GM12878 (cell line): ENCODE data around the gene UTP11. TPM values are rescaled to one million over a fixed set of nuclear protein-coding genes. Genes with fewer than 3 reads are reported as not detected.

Source experiments
- ATAC-seq: fragments of 200-7000 bp; cut with Tn5 transposase; 3 replicates; pipeline ENCODE4 v1.9.1; 2020; ENCODE audit warnings: mild to moderate bottlenecking, moderate library complexity
- BruUV-seq: library from RNA; stranded (reverse); fragments of 400-500 nt; replicated peaks from 2 replicates; lab custom pipeline; 2021; lab: Mats Ljungman, UMichigan
- CTCF ChIA-PET: fragments of 300-600 bp; sonication (Branson Sonifier 250); formaldehyde crosslinking; extraction: SDS; loops from one replicate; lab custom pipeline; 2021; ENCODE audit warnings: inconsistent platforms; lab: Yijun Ruan, JAX
- POLR2A ChIA-PET: fragments of 350-600 bp; formaldehyde crosslinking; extraction: SDS; loops from one replicate; lab custom pipeline; 2021; ENCODE audit warnings: inconsistent platforms; lab: Charles Lee
- RAD21 ChIA-PET: fragments of 300-600 bp; sonication (Branson Sonifier 250); formaldehyde crosslinking; loops from one replicate; lab custom pipeline; 2023; ENCODE audit warnings: antibody characterized with exemption; ENCODE audit not compliant: unreplicated experiment; lab: Charles Lee
- SMC1A ChIA-PET: fragments of 300-600 bp; sonication (Branson Sonifier 250); formaldehyde crosslinking; loops from one replicate; lab custom pipeline; 2023; ENCODE audit not compliant: unreplicated experiment, uncharacterized antibody; lab: Charles Lee
- DNase-seq: peaks from one replicate; pipeline ENCODE4 v3.0.0-alpha.2; 2011; ENCODE audit warnings: low read depth, low spot score
- FAIRE-seq: peaks from 3 replicates; lab custom pipeline; 2011; peaks lifted over from hg19 to GRCh38; lab: Jason Lieb, UNC
- H2AFZ ChIP-seq: 2 replicates; pipeline ENCODE4 v1.6.0; 2011; ENCODE audit warnings: low read depth, low read length, control low read depth; ENCODE audit not compliant: control insufficient read depth
- H3K27ac ChIP-seq: 2 replicates; pipeline ENCODE4 v1.5.1; 2011; ENCODE audit warnings: control low read depth; ENCODE audit not compliant: control insufficient read depth, insufficient read depth
- H3K27me3 ChIP-seq, 2 experiments: replicated peaks in 1 of 2; 2 replicates each; pipeline versions ENCODE4 v1.6.0 to v1.6.1; 2011; ENCODE audit warnings: low read length in 1 of 2; ENCODE audit not compliant: control insufficient read depth in 2 of 2, insufficient read depth in 2 of 2
- H3K36me3 ChIP-seq, 2 experiments: 2 replicates each; pipeline ENCODE4 v1.5.1; 2011; ENCODE audit warnings: low read length in 1 of 2; ENCODE audit not compliant: control insufficient read depth in 2 of 2, insufficient read depth in 2 of 2
- H3K4me1 ChIP-seq: 2 replicates; pipeline ENCODE4 v1.6.1; 2011; ENCODE audit warnings: mild to moderate bottlenecking, low read length, moderate library complexity, mixed read lengths; ENCODE audit not compliant: control insufficient read depth, insufficient read depth
- H3K4me2 ChIP-seq: 2 replicates; pipeline ENCODE4 v1.6.0; 2011; ENCODE audit warnings: control low read depth; ENCODE audit not compliant: control insufficient read depth, insufficient read depth
- H3K4me3 ChIP-seq: fragments of 200-600 bp; sonication (generic); 2 replicates; pipeline ENCODE4 v1.5.1; 2016
- H3K79me2 ChIP-seq: 2 replicates; pipeline ENCODE4 v1.6.0; 2011; ENCODE audit warnings: low read length; ENCODE audit not compliant: control insufficient read depth, insufficient read depth
- H3K9ac ChIP-seq: 2 replicates; pipeline ENCODE4 v1.8.0; 2011; ENCODE audit warnings: low read length, control low read depth, mixed read lengths; ENCODE audit not compliant: control insufficient read depth, insufficient read depth
- H3K9me3 ChIP-seq: replicated peaks from 3 replicates; pipeline ENCODE4 v1.5.1; 2011; ENCODE audit warnings: mild to moderate bottlenecking, low read length; ENCODE audit not compliant: control insufficient read depth, insufficient read depth
- H4K20me1 ChIP-seq: 2 replicates; pipeline ENCODE4 v1.6.0; 2011; ENCODE audit not compliant: control insufficient read depth, insufficient read depth
- ASH2L ChIP-seq: fragments of 300-600, 200-600 bp; sonication (generic); IDR thresholded peaks from 2 replicates; pipeline ENCODE4 v1.6.1; 2017; ENCODE audit warnings: low read depth, mild to moderate bottlenecking, borderline replicate concordance
- BACH1 ChIP-seq: fragments of 450-650 bp; IDR thresholded peaks from 2 replicates; pipeline ENCODE4 v1.6.1; 2017; ENCODE audit warnings: mild to moderate bottlenecking, borderline replicate concordance
- CTCF ChIP-seq, 3 experiments: IDR thresholded peaks in 2 of 3; conservative IDR thresholded peaks in 1 of 3; 2 replicates each; pipeline ENCODE4 v1.5.1; 2011; ENCODE audit warnings: low read depth in 3 of 3, low read length in 3 of 3, mild to moderate bottlenecking in 3 of 3, control low read depth in 2 of 3, moderate library complexity in 2 of 3, inconsistent platforms in 1 of 3, mixed read lengths in 1 of 3; ENCODE audit not compliant: control insufficient read depth in 2 of 3, insufficient read depth in 1 of 3; ENCODE audit errors: extremely low read depth in 1 of 3
- EGR1 ChIP-seq, 2 experiments: IDR thresholded peaks; 1 replicate in 1 of 2; 2 replicates in 1 of 2; pipeline ENCODE4 v1.6.1; 2011 to 2012; ENCODE audit warnings: low read depth in 2 of 2, low read length in 2 of 2, borderline replicate concordance in 1 of 2, mild to moderate bottlenecking in 1 of 2, moderate library complexity in 1 of 2
- MTA3 ChIP-seq: IDR thresholded peaks from 2 replicates; pipeline ENCODE4 v1.6.1; 2012; ENCODE audit warnings: low read length, inconsistent platforms, borderline replicate concordance
- NKRF ChIP-seq: fragments of 450-650 bp; conservative IDR thresholded peaks from 2 replicates; pipeline ENCODE4 v1.6.1; 2017; ENCODE audit warnings: mild to moderate bottlenecking, moderate library complexity
- NR2C1 ChIP-seq: fragments of 450-650 bp; IDR thresholded peaks from 2 replicates; pipeline ENCODE4 v1.6.1; 2017; ENCODE audit warnings: antibody characterized with exemption, mild to moderate bottlenecking, moderate library complexity
- RUNX3 ChIP-seq: IDR thresholded peaks from 2 replicates; pipeline ENCODE4 v1.6.1; 2012; ENCODE audit warnings: low read length, inconsistent platforms
- SMARCA5 ChIP-seq: fragments of 450-650 bp; IDR thresholded peaks from 2 replicates; pipeline ENCODE4 v1.6.1; 2017; ENCODE audit warnings: mild to moderate bottlenecking
- TCF3 ChIP-seq: IDR thresholded peaks from 2 replicates; pipeline ENCODE4 v1.6.1; 2012; ENCODE audit warnings: low read depth, mild to moderate bottlenecking, low read length, borderline replicate concordance; ENCODE audit not compliant: insufficient read depth
- ZNF622 ChIP-seq: fragments of 450-650 bp; IDR thresholded peaks from 2 replicates; pipeline ENCODE4 v1.6.1; 2017; ENCODE audit warnings: mild to moderate bottlenecking, inconsistent platforms
- WGBS: methylation state at CpG from one replicate; pipeline ENCODE4 v1.1.6; 2016; ENCODE audit warnings: low lambda C conversion rate; ENCODE audit not compliant: insufficient replicate concordance, insufficient coverage; ENCODE audit errors: missing lambda C conversion rate; 5-methylcytosine and 5-hydroxymethylcytosine counted together
- in situ Hi-C: fragments of 300-500 bp; cut with MboI; formaldehyde crosslinking; loops from 9 replicates; pipeline ENCODE4 v1.14.3; 2018; ENCODE audit warnings: mixed read lengths
- intact Hi-C: fragments of 100-400 bp; cut with micrococcal nuclease; formaldehyde crosslinking; loops from one replicate; pipeline ENCODE4 v1.14.2; 2022; ENCODE audit not compliant: unreplicated experiment
- polyA plus RNA-seq, 11 experiments: library from polyadenylated mRNA; depleted of rRNA in 4 of 11; unstranded in 6 of 11; stranded (reverse) in 5 of 11; fragments of >200 nt; fragmentation: Nextera tagmentation in 4 of 11; fragmentation: Illumina TruSeq in 1 of 11; extraction: Ambion mirVana in 4 of 11; extraction: Trizol in 1 of 11; gene quantifications; 1 replicate in 1 of 11; 2 replicates in 10 of 11; pipeline versions ENCODE4 v1.2.1 to v1.2.3, GENCODE V29; 2011 to 2016; ENCODE audit warnings: inconsistent platforms in 2 of 11, missing spikeins in 2 of 11, low read depth in 1 of 11
- total RNA-seq, 4 experiments: library from RNA; depleted of rRNA in 3 of 4; stranded (reverse); fragments of >200 nt in 3 of 4; fragmentation: Illumina TruSeq in 1 of 4; extraction: Trizol in 1 of 4; gene quantifications; 2 replicates each; pipeline versions ENCODE4 v1.2.1 to v1.2.3, GENCODE V29; 2013 to 2021

UTP11 gene
- total and polyA plus RNA-seq, 10 of the 15 experiments (the other 5 are each of a cell fraction or from before 2014, with no cell fraction given): 34.5 to 146 (median 64.2) TPM

GRCh38 chr1:38013227-38013622, 691 bp downstream of the UTP11 start:
- FAIRE-seq (no peak), ATAC-seq (no peak), DNase-seq (no peak)
- in situ Hi-C loops: no loop called here
- Histone ChIP-seq H3K9me3 (no peaks in the 10 kb centered on the region), H3K9ac (peak overlapping the region; percentile 91), H2AFZ (peak overlapping the region; percentile 79; the same call in 1 of the 2 replicates), H3K79me2 (peaks cover 29% of the 10 kb centered on the region), H3K4me3 (peak overlapping the region; percentile 84), H3K4me2 (peak overlapping the region; percentile 89), H3K36me3 (peaks cover 0 to 6% of the 10 kb centered on the region in 2 experiments; a peak in 1 of 4 replicates), H3K27me3 (no peaks in the 10 kb centered on the region), H4K20me1 (no peaks in the 10 kb centered on the region), H3K4me1 (peaks cover 8% of the 10 kb centered on the region; the same call in 1 of the 2 replicates), H3K27ac (peak overlapping the region; percentile 84)
- ChIA-PET CTCF (interaction anchor here (0.7 to 5.0 kb wide), 5 partner anchors 12 to 58 kb away, joined by 3 to 32 read pairs (median 8); partner anchors contain the start of gene SF3A3), POLR2A (interaction anchor here (0.6 to 1.6 kb wide), 4 partner anchors 10 to 154 kb away, joined by 3 to 4 read pairs (median 3); partner anchors contain the start of gene MTF1), SMC1A (interaction anchor here (1.2 to 2.9 kb wide), 5 partner anchors 10 to 58 kb away, joined by 3 to 16 read pairs (median 3); no protein-coding TSS in a partner anchor), RAD21 (interaction anchor here (0.7 to 2.1 kb wide), 5 partner anchors 13 to 59 kb away, joined by 3 to 6 read pairs (median 3); no protein-coding TSS in a partner anchor)
- TF ChIP-seq RUNX3: peak; percentile 73
- 0 out of 2 replicates have a peak, but pooled peaks have one; percentile 21 for TF ChIP-seq SMARCA5
- no peak for TF ChIP-seq ZNF622
- no peak for TF ChIP-seq MTA3
- WGBS: 0% methylated on average over 4 of the region's 4 CpGs
- TSS peak; percentile 76 for BruUV-seq
- intact Hi-C loops: no loop called here

GRCh38 chr1:38014171-38014570, 1.6 kb downstream of the UTP11 start:
- ChIA-PET SMC1A (interaction anchor here (0.6 to 1.4 kb wide), 10 partner anchors 11 to 843 kb away, joined by 3 to 6 read pairs (median 3); no protein-coding TSS in a partner anchor), CTCF (interaction anchor here (0.6 to 5.0 kb wide), 7 partner anchors 11 to 155 kb away, joined by 3 to 32 read pairs (median 4); partner anchors contain the start of genes MTF1 and SF3A3)
- WGBS: 59% methylated on average over 4 of the region's 4 CpGs

More at GRCh38 chr1:38014171-38014570, 1.6 kb downstream of the UTP11 start:
- peaks cover 6% of the 10 kb centered on the region; the same call in 1 of the 2 replicates for H3K4me1 ChIP-seq
- POLR2A ChIA-PET: no interaction called here
- no peaks in the 10 kb centered on the region for H3K9me3 ChIP-seq
- no peaks in the 10 kb centered on the region for H3K27me3 ChIP-seq
- FAIRE-seq: no peak
- no peak for TF ChIP-seq NKRF
- no peak for TF ChIP-seq ASH2L
- TF ChIP-seq EGR1 (IDR thresholded peaks at IDR 0.05; ENCODE audit: borderline replicate concordance in 1 of 2, low read depth in 2 of 2, low read length in 2 of 2): no peak
- no peak for TF ChIP-seq TCF3
- 0 out of 6 replicates have a peak, but pooled peaks of 1 of the 3 experiments have one; percentile 4 for TF ChIP-seq CTCF (IDR thresholded peaks at IDR 0.05 in 2 of 3, conservative IDR thresholded peaks at IDR 0.05 in 1 of 3; ENCODE audit: control insufficient read depth in 2 of 3, extremely low read depth in 1 of 3, insufficient read depth in 1 of 3, low read depth in 3 of 3, low read length in 3 of 3)
- no peak for TF ChIP-seq NR2C1
- no peak for TF ChIP-seq BACH1
- RAD21 ChIA-PET: interaction anchor here (1.0 to 1.1 kb wide), 2 partner anchors 14 to 58 kb away, joined by 3 read pairs; no protein-coding TSS in a partner anchor
- in situ Hi-C loops (no loop called here), intact Hi-C loops (no loop called here)
- H3K79me2 ChIP-seq: peaks cover 29% of the 10 kb centered on the region
- no peak for DNase-seq
- H3K27ac ChIP-seq: no peak overlapping the region
- BruUV-seq: no TSS peak
- no peaks in the 10 kb centered on the region for H4K20me1 ChIP-seq
- H3K4me3 ChIP-seq: peak overlapping the region; percentile 84; the same call in 1 of the 2 replicates
- no peak overlapping the region for H3K9ac ChIP-seq
- no peak overlapping the region for H2AFZ ChIP-seq
- peaks cover 0 to 7% of the 10 kb centered on the region in 2 experiments; a peak in 1 of 4 replicates for H3K36me3 ChIP-seq
- ATAC-seq: no peak
- H3K4me2 ChIP-seq: peak overlapping the region; percentile 89
